GM21786 (cell line): ENCODE data around the gene RBM19.

ENCODE experiments used
- ATAC-seq: cut with Tn5 transposase; IDR thresholded peaks from one replicate; pipeline ENCODE4 v1.9.1; 2021; ENCODE audit not compliant: unreplicated experiment

Gene RBM19

GRCh38 chr12:113990250-113991223, 24.4 kb upstream of the RBM19 start:
- no peak for ATAC-seq

- no peak for ATAC-seq
Measured at GRCh38 chr12:113988976-113989375, 22.9 kb upstream of the RBM19 start.

GRCh38 chr12:113988064-113988451, 21.9 kb upstream of the RBM19 start:
- no peak for ATAC-seq

GRCh38 chr12:113987261-113988063, 21.3 kb upstream of the RBM19 start:
- ATAC-seq: no peak

GRCh38 chr12:113984464-113984863, 18.3 kb upstream of the RBM19 start:
- no peak for ATAC-seq

GRCh38 chr12:113983777-113984448, 17.8 kb upstream of the RBM19 start:
- ATAC-seq: no peak

- no peak for ATAC-seq
Measured at GRCh38 chr12:113983265-113983664, 17.1 kb upstream of the RBM19 start.

- ATAC-seq: no peak
Measured at GRCh38 chr12:113981876-113982275, 15.8 kb upstream of the RBM19 start.

- ATAC-seq: no peak
Measured at GRCh38 chr12:113980537-113981337, 14.6 kb upstream of the RBM19 start.

- no peak for ATAC-seq
Measured at GRCh38 chr12:113980054-113980453, 13.9 kb upstream of the RBM19 start.

- ATAC-seq: no peak
Measured at GRCh38 chr12:113978080-113978479, 12.0 kb upstream of the RBM19 start.

GRCh38 chr12:113974006-113974405, 7.9 kb upstream of the RBM19 start:
- ATAC-seq: no peak

GRCh38 chr12:113973109-113973904, 7.2 kb upstream of the RBM19 start:
- no peak for ATAC-seq

GRCh38 chr12:113971392-113971791, 5.3 kb upstream of the RBM19 start:
- no peak for ATAC-seq

GRCh38 chr12:113970211-113970610, 4.1 kb upstream of the RBM19 start:
- ATAC-seq: no peak

GRCh38 chr12:113967368-113967767, 1.2 kb upstream of the RBM19 start:
- no peak for ATAC-seq

- no peak for ATAC-seq
Measured at GRCh38 chr12:113962733-113963132, 3.4 kb downstream of the RBM19 start.

- ATAC-seq: no peak
Measured at GRCh38 chr12:113961921-113962710, 4.0 kb downstream of the RBM19 start.

- no peak for ATAC-seq
Measured at GRCh38 chr12:113960030-113960429, 6.1 kb downstream of the RBM19 start.
